ENCODE results near the gene ICA1.
"Not testable (repeated sequence)": the region's sequence is repeated elsewhere in the genome, so short reads cannot be mapped to it uniquely, and the experiment has no call there.

The ICA1 gene

DNA sequence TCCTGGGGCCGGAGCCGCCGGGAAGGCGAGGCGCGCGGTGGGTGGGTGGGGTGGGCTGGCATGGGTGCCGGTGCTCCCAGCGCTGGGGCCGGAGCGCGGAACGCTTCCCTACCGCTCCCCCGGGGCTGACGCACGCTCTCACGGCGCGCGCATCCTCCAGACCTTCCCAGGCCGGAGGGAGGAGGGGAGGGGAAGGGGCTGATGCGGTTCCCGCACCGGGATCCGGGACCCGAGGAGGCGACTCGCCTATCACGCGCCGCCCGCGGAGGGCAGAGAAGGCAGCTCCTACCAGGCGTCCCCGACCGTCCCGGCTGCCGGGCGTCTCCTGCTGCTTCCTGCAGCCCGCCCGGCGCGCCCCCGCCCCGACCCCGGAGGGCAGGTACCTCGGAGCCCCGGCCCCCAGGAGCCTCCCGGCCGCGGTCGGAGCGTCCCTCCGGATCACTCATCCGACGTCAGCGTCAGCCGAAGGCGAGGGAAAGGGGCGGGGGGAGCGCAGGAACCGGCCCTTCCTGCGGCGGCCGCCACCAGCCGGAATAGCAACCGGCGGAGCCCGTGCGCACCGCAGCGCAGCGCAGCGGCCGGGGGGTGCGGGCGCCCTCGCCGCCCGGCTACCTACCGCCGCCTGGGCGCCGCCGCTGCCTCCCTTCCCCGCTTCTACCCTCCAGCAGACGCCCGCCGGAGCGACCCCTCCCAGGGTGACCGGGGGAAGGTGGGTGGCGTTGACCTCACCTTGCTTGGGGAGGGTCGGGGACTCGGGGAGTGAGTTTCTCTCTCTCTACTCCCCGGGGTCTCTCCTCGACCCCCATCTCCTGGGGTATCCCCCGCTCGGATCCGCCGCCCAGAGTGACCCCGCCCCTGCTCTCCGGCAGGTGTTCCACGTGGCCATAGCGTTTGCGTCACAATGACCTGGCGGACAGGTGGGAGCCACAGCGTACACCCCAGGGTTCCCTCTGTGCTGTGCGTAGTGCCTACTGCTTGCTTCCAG, at the start of gene ICA1:
TSS of gene ICA1 (minus strand) at position 457 of the 985 bp plus-strand sequence. CDS start 26,241 bp downstream, outside the sequence.
- peak; percentile 38 for DNase-seq

DNA sequence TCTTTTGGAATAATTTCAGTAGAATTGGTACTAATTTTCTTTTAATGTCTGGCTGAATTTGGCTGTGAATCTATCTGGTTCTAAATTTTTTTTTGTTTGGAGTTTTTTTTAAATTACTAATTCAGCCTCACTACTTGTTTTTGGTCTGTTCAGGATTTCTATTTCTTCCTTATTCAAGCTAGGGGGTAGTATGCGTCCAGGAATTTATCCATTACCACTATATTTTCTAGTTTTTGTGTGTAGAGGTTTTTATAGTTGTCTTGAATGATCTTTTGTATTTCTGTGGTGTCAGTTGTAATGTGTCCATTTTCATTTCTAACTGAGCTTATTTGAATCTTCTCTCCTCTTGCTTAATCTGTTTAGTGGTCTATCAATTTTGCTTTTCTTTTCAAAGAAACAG, 48.9 kb upstream of the ICA1 start:
- no peak for DNase-seq

DNA sequence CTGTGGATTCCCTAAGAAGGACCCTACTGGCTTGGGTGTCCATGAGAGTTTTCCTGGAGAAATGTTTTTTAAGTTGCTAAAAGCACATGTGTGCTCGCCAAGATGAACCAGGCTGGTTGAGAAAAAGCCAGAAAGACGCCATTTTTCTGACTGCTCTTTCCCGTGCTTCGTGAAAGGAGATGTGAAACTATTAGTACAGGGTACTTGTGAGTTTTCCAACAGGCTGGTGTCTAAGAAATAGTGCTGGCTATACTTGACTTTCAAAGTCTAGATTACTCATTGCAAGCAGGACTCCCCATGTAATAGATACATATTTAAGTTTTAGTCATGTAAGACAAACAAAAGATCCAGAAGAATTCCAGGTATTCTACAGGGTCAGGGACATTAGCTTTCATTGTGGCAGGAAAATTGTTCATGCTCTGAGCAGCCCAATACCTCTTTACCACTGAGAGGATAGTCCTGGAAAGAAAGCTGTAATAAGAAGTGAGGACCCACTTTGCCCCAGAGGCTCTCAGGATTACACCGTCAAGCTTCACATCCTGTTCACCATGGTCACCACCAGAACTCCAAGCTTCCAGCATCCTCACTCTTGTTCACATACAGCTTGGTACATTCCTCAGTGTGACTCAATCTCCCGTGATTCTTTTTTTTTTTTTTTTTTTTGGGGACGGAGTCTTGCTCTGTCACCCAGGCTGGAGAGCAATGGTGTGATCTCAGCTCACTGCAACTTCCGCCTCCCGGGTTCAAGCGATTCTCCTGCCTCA, 43.8 kb upstream of the ICA1 start:
- DNase-seq: no peak

DNA sequence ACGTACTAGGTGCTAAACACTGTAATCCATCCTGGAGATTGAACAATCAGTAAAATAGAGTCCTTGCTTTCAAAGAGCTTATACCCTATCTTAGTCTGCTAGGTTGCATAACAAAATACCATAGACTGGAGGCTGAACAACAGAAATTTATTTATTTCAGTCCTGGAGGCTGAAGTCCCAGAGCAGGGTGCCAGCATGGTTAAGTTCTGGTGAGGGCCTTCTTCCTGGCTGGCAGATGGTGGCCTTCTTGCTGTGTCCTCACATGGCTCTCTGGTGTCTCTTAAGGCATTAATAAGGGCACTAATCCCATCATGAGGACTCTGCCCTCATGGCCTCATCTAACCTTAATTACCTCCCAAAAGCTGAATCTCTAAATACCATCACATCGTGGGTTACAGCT, 43.1 kb upstream of the ICA1 start:
- DNase-seq: no peak

DNA sequence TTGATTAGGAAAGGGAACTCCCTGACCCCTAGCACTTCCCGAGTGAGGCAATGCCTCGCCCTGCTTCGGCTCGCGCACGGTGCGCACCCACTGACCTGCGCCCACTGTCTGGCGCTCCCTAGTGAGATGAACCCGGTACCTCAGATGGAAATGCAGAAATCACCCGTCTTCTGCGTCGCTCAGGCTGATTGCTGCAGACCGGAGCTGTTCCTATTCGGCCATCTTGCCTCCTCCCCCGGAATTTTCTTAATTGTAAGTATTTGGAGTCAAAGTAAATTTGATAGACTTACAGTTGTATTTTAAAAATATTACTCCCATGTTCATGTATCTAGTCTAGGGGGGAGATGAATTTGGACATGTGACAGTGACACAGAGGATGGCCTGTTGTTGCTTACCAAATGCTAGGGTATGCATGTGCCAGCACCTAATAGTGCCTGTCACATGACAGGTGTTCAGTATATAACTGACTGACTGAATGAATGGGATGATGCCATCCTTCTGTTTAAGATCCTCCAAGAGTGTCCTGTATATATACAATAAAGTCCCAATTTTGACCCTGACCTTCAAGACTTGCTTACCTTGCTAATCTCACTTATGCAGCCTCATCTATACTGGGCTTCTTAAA, 42.0 kb upstream of the ICA1 start:
- no peak for DNase-seq

DNA sequence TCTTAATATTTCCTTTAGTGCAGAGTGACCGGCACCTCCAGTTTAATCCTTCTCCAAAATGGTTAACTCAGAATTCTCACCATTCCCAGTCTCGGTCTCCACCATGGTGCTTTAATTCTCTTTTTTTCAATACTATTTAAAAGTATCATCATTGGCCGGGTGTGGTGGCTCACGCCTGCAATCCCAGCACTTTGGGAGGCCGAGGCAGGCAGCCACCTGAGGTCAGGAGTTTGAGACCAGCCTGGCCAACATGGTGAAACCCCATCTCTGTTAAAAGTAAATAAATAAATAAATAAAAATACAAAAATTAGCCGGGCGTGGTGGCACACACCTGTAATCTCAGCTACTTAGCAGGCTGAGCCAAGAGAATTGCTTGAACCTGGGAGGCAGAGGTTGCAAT, 35.1 kb upstream of the ICA1 start:
- DNase-seq: not testable (repeated sequence)

DNA sequence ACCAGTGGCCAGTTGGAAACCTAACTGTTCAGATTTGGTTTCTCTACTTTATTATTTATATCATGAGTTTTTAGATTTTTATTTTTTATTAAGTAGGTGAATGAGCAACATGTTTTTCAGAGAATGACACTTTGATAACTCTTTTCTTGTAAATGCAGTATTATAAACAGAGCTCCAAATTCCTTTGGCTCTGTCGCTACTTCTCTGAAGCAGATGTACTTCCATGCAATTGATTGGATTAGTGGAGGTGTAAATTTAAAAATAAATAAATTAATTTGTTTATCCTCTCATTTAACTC, 34.3 kb upstream of the ICA1 start:
- no peak for DNase-seq

DNA sequence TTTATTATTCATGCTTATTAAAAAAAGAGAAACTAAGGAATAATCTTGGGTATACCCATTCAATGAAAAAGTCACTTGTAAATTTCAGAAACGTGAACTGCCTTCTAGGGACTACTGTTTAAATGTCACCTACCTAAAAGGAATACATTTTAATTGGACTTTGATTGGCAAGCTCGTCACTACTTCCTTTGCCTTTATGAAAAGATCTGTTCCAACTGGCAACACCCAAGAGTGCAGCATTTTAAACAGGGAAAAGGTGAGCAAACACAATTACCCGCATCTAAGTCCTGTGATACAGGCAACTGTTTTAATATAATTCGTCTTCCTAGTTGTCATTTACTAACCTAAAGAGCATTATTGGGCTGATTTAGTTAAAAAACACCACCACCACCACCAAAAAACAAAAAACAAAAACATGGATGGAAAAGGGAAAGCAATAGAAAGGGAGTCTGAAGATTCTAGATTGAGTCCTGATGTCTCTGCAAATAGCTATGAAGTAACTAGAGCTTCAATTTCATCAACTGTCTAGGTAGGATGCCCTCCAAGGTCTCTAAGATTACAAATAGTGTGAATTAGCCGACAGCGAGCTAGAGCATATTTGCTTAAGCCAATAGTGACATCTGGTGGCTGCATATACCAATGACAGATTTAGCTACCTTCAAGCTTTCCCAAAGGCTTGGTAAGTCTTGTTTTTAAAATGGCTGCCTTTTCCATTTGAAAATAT, 33.8 kb upstream of the ICA1 start:
- DNase-seq: peak; percentile 16

DNA sequence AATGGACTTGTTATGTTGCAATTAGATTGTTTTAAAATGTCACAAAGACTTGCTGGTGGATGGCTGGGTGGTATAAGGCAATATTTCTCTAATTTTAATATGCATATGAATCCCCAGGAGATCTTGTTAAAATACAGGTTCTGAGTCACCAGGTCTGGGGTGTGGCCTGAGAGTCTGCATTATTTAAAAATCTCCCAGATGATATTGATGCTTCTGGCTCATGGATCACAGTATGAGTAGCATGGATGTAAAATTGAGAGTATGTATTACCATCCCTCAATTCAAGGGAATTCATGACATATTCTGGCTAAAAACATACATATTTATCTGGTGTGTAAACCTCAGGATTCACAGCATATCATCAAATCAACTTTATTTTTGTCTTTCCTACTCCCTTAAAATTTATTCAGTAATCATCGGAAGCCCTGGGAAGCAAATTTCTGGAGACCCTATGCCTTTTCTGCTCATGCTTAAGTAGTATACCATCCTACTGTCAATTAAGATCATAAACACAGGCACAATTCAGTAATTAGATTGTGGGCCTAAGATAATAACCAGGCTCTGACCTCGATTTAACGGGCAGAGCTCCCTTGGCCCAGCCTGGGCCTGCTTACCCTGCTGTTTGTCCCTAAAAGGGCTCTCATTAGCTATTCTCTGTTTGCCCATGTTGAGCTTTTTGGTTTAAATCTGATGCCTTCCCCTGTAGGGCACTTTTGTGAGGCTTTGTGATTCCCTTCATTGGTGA, 29.6 kb upstream of the ICA1 start:
- DNase-seq: no peak

DNA sequence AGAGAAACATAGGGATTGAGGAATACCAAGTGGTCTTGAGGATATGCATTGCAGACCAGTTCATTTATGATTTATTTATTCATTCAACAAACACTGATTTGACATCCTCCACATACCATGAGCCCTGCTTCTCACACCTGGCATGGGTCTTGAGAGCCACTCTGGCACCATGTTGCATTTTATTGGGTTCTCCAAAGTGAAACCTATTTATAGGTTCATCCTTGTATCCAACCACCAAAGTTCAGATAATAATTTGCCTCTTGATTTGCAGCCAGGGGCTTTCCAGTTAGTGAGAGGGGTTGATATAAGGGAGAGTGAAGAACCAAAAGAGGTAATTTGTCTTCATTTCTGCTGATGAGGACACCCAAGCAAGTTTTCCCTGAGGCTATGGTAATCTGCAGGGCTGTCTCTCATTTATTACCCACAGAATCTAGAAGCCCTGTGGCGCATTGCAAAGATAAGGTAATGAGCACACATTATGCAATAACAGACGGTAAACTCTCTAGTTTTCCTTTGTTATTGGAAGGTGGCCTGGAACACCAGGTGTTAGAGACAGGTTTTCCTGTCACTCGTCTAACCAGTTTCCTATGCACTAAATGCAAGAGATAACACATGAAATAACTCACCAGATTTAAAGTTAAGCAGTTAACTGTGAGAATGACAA, 28.8 kb upstream of the ICA1 start:
- no peak for DNase-seq

DNA sequence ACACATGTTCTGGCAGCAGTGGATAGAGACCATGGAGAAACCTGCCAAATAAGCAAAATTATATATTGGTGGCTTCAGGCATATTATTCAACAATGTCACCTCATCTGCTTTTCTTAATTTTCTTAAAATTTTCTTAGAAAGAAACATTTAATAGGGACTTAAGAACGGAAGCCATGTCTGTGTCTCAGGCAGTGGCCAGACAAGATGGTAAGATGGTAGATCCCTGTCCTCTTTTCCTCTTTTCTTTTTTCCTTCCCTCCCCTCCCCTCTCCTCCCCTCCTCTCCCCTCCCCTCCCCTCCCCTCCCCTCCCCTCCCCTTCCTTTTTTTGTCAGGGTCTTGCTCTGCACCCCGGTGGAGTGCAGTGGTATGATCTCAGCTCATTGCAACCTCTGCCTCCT, 24.2 kb upstream of the ICA1 start:
- no peak for DNase-seq

DNA sequence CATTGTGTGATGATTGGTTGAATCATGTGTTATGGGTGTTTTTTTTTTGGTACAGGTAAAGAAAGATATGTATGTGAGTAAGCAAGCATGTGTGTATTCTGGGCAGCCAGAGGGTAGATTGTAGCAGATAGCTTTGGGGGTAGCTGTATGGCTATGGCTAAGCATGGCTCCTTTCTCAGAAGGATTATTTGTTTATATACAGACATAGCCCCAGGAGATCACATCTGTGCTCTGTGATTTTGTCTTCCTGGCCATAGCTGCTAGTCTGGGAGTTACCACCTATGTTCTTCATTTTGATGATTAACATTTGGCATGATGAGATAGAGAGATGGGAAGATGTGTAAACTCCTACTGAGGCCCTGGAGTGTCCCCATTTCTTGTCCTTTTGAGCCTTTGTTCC, 23.2 kb upstream of the ICA1 start:
- DNase-seq: no peak

DNA sequence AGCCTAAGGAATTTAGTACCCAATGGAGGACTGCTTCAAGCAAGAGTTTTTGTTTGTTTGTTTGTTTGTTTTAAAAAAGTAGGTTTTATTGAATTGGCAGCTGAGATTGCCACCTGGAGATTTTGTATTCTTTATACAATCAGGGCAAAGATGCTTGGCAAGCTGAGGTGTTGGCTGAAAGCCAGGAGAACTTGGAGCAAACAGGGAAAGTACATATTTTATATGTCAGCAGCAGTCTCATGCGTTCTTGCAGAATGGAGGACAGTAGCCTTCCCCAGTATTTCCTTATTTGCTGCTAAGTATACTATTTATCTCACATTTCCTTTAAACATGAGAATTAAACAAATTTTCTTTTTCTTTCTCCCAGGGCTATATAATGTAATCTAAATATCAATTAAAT, 22.6 kb upstream of the ICA1 start:
- no peak for DNase-seq

DNA sequence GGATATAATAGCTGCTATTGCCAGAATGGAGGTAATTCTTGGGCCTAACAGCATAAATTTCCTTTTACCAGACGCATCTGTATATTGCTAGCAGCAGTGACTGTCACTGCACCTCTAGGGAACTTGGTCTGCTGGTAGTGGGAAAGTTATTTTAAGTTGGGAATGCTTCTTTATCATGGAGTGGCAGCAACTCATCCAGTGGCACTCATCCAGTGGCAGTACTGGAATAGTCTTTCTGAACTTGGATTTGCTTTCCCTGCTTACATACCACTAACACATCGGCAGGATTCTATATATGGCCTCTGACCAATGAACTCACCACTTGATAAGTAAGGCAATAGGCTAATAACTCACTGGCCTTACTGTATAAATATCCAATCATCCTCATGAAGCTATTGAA, 22.0 kb upstream of the ICA1 start:
- DNase-seq: no peak

DNA sequence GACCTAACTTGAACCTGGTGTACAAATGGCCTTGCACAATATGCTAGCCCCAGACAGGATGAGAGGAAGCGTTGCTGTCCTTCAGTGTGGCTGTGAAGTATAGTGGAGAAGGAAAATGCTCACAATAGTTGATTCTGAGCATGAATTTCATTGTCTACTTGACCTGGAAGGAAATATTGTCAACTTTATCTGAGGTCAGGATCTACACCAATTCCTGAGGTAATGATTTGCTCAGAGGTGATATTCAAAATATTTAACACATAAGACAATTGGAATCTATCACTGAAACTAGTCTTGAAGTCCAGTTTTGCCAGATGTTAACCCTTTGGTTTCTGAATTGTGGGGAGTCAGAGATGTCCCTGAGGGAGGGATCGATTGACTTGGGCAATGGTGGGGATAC, 20.9 kb upstream of the ICA1 start:
- no peak for DNase-seq

DNA sequence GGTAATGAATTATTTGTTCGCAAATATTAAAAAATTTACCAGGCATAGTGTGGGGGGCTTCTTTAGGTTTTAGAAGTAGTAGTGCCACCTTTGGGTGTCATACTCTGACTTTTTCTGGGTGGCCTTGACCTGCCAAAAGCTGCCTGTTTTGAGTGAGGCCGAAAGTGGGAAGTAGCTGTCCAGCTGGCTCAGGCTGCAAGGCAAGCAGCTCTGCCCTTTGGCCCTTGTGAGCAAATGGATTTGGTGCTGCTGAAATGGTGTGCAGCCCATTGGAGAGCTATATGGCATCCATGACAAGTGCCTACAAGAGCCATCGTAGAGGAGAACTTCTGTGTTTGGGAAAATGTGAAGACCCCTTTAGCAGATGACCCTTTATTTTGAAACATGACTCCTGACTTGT, 20.2 kb upstream of the ICA1 start:
- DNase-seq: no peak

DNA sequence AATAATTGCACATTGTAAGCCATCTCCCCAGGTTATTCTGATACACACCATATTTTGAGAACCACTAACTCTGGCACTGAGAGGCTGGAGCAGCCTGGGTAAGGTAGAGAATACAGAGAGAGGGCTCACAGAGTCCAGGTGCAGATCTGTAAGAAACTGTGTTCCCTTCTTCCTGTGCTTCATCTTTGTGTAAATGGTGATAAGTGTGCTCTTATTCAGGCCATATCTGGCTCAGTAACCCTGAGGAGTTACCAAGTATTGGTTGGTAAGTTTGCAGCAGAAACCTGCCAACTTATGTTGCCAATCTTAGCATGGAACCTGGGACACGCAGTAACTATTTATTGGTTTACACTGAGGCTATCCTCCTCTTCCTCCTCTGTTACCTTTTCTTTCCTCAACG, 16.2 kb upstream of the ICA1 start:
- DNase-seq: no peak

DNA sequence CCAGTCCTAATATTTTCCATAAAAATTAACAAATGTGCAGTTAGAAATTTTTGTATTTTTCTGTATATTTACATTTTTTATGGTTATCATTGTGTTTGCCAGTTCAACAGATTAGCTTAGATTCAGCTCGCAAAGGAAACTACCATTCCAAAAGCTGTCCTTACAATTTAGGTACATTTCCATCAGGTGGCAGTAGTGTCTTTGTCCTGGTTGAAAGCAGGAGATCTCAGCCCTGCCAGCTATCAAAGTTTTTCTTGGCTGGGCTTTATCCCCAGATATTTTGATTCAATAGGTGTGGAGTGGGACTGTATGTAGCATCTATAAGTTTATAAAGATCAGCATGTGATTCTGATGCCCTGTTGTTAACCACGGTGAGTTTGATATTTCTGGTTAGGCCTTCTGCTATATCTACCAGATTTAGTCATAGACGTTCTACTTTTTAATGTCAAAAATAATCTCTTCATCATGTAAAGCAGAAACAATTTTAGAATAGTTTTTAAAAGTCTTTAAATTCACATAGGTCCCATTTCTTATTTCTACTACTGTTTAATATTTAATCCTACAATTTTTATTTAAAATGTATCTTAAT, 15.5 kb upstream of the ICA1 start:
- no peak for DNase-seq

DNA sequence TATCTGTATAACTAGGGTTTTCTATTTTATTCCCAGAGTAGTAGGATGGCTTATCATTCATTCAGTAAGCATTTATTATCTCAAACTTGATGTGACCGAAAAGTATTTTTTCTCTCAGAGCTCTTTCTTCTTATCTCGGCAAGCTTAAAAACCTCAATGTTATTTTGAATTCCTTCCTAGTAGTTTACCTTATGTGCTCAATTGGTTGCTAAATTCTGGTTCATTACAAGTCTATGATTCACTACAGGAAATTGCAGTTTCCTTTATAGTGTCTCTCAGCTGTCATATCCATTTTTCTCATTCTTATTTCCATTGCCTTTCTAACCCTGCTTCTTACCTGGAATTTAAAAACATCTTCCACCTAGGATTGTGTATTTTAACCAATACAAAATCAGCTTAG, 12.6 kb upstream of the ICA1 start:
- DNase-seq: no peak

DNA sequence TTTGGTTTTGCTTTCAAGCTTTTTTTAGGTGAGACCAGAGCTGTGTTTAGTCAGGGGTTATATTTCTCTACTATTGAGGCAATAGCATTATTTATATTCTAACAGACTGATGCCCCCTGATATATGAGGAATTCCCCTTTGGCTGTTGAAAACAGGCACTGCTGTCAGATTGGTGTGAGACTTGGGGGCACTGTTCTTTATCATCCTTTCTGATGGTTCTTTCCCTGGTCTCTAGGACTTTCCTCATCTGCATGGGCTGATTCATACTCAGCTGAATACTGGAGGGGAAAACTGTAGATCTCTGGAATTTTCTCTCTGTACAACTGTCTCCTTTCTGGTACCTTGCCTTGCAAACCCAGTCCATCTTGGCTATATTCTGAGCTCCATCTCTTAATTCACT, 10.0 kb upstream of the ICA1 start:
- DNase-seq: no peak

DNA sequence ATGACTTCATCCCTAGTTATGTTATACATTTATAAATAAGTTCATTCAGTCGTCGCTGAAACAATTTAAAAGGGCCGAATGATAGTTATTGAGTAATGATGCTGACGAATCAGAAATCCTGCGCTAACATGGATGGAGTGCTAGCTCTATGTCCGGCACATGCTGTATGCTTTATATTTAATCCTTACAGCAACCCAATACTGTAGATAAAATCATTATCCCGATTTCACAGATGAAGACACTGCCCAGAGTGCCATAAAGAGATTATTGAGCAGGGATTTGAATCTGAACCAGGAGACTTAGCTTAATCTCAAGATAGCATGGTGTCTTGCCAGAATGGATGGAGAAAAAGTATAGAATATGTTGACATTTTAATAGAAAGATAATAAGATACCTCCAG, 1.1 kb upstream of the ICA1 start:
- no peak for DNase-seq

Data from activated CD4-positive, alpha-beta T cell treated with anti-CD3 and anti-CD28 coated beads for 48 hours (primary cell).